Measurements from ENCODE around the gene HEBP2.

DNA sequence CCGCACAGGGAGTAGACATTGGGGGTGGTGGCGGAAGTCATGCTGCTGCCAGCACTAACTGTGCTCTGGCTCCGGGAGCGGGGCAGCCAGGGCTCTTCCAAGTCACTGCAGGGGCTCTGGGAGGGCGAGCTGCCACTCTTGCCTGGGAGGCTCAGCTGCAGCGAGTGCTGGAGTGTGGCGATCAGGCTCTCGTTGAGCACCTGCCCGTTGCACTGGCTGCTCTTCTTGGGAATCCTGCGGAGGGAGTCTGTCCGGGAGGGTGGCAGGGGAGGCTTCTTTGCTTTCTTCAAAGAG, 28.0 kb downstream of the HEBP2 start:
- TF ChIP-seq ZNF224 (CRISPR knock-in tag; IDR thresholded peaks at IDR 0.05) (no peak), MAFK (conservative IDR thresholded peaks at IDR 0.05 in 1 of 2, IDR thresholded peaks at IDR 0.05 in 1 of 2; ENCODE audit: low read length in 2 of 2) (no peak), ZNF331 (CRISPR knock-in tag; IDR thresholded peaks at IDR 0.05) (no peak), ZNF850 (CRISPR knock-in tag; conservative IDR thresholded peaks at IDR 0.05) (no peak), ZMAT3 (CRISPR knock-in tag; conservative IDR thresholded peaks at IDR 0.05) (no peak), TOE1 (CRISPR knock-in tag; IDR thresholded peaks at IDR 0.05) (no peak), TAF15 (IDR thresholded peaks at IDR 0.05; ENCODE audit: low read depth, low read length, poor library complexity, severe bottlenecking) (no peak), POLR2A (IDR thresholded peaks at IDR 0.05; ENCODE audit: insufficient read depth in 1 of 2, low read depth in 2 of 2, low read length in 2 of 2) (no peak), ZFP37 (CRISPR knock-in tag; IDR thresholded peaks at IDR 0.05; ENCODE audit: borderline replicate concordance) (no peak), JUNB (CRISPR knock-in tag; IDR thresholded peaks at IDR 0.05; ENCODE audit: borderline replicate concordance) (no peak), MAFG (CRISPR knock-in tag; IDR thresholded peaks at IDR 0.05) (no peak)
- TF ChIP-seq, protein P1, sequence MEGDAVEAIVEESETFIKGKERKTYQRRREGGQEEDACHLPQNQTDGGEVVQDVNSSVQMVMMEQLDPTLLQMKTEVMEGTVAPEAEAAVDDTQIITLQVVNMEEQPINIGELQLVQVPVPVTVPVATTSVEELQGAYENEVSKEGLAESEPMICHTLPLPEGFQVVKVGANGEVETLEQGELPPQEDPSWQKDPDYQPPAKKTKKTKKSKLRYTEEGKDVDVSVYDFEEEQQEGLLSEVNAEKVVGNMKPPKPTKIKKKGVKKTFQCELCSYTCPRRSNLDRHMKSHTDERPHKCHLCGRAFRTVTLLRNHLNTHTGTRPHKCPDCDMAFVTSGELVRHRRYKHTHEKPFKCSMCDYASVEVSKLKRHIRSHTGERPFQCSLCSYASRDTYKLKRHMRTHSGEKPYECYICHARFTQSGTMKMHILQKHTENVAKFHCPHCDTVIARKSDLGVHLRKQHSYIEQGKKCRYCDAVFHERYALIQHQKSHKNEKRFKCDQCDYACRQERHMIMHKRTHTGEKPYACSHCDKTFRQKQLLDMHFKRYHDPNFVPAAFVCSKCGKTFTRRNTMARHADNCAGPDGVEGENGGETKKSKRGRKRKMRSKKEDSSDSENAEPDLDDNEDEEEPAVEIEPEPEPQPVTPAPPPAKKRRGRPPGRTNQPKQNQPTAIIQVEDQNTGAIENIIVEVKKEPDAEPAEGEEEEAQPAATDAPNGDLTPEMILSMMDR (CRISPR knock-in tag; IDR thresholded peaks at IDR 0.05) = no peak
- TF ChIP-seq, protein P2, sequence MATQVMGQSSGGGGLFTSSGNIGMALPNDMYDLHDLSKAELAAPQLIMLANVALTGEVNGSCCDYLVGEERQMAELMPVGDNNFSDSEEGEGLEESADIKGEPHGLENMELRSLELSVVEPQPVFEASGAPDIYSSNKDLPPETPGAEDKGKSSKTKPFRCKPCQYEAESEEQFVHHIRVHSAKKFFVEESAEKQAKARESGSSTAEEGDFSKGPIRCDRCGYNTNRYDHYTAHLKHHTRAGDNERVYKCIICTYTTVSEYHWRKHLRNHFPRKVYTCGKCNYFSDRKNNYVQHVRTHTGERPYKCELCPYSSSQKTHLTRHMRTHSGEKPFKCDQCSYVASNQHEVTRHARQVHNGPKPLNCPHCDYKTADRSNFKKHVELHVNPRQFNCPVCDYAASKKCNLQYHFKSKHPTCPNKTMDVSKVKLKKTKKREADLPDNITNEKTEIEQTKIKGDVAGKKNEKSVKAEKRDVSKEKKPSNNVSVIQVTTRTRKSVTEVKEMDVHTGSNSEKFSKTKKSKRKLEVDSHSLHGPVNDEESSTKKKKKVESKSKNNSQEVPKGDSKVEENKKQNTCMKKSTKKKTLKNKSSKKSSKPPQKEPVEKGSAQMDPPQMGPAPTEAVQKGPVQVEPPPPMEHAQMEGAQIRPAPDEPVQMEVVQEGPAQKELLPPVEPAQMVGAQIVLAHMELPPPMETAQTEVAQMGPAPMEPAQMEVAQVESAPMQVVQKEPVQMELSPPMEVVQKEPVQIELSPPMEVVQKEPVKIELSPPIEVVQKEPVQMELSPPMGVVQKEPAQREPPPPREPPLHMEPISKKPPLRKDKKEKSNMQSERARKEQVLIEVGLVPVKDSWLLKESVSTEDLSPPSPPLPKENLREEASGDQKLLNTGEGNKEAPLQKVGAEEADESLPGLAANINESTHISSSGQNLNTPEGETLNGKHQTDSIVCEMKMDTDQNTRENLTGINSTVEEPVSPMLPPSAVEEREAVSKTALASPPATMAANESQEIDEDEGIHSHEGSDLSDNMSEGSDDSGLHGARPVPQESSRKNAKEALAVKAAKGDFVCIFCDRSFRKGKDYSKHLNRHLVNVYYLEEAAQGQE (IDR thresholded peaks at IDR 0.05; ENCODE audit: borderline replicate concordance in 1 of 2, low read depth in 1 of 2, low read length in 2 of 2) = no peak
